HFFc6 (cell line): ENCODE results near the gene REM2. TPM values are rescaled to one million over a fixed set of nuclear protein-coding genes. Genes with fewer than 3 reads are reported as not detected.

Source experiments
- DNase-seq: peaks from one replicate; pipeline ENCODE4 v3.0.0-alpha.2; 2018
- H3K27ac Mint-ChIP-seq: 2 replicates; pipeline ENCODE4 v1.8.0; 2020; ENCODE audit warnings: mild to moderate bottlenecking, mixed read lengths
- H3K27me3 Mint-ChIP-seq: 2 replicates; pipeline ENCODE4 v1.8.0; 2021; ENCODE audit warnings: mild to moderate bottlenecking, moderate library complexity, mixed read lengths; ENCODE audit not compliant: insufficient read depth
- H3K36me3 Mint-ChIP-seq: 2 replicates; pipeline ENCODE4 v1.8.0; 2021; ENCODE audit warnings: low read depth, mixed read lengths
- H3K4me1 Mint-ChIP-seq: 2 replicates; pipeline ENCODE4 v1.8.0; 2020; ENCODE audit warnings: low read depth, mixed read lengths
- H3K4me3 Mint-ChIP-seq: 2 replicates; pipeline ENCODE4 v1.8.0; 2020; ENCODE audit warnings: mild to moderate bottlenecking, moderate library complexity, mixed read lengths
- H3K9me3 Mint-ChIP-seq: 2 replicates; pipeline ENCODE4 v1.8.0; 2020; ENCODE audit warnings: mild to moderate bottlenecking, mixed read lengths
- total RNA-seq, 6 experiments: library from RNA; stranded (reverse); fragmentation: NEBNext Ultra II Directional; extraction: Animal tissue kit (Norgen Biotek cat#: 25700); gene quantifications; 2 replicates in 1 of 6; 3 replicates in 5 of 6; pipeline ENCODE4 v1.2.3, GENCODE V29; 2021
- TF ChIP-seq, protein P1 (sequence below): fragments of 200-600 bp; sonication (generic); IDR thresholded peaks from 2 replicates; pipeline ENCODE4 v1.5.0; 2021; ENCODE audit warnings: antibody characterized with exemption, mild to moderate bottlenecking

REM2 gene
- total RNA-seq, 6 experiments from 2014 or later: 0.09 to 0.17 (median 0.14) TPM; not detected in 2

DNA sequence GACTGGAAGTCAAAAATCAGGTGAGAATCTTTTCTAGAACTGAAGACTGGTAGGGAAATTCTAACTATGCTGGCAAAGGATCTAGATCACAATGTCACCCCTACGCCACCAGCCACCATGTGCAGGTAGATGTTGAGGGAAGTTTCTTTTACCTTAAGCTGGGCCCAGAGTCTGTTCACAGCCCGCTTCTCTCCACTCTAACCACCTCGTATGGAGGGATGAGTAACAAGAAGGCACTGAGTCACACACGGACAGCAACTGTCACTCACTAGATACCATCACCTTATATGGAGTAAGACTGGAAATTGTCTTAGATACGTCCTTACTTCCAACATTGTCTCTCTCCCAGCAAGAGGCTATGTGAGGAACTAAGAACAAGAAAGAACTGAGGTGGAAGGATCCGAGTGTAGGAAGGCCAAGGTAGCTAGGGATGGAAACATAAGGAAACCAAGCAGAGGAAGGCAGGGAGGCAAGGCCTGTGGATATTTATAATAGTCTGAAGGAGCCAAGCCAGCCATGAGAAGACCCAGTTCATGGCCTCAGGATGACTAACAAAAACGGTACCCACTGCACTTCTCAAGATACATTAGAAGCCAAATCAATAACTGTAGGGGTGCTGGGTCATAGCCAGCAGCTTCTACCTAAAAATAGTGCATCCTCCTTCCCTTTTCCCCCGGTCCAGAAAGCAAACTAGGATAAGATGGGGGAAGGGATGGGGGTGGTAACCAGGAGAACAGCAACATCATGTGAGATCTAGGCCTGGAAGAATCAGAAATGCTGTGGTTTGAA is 15.5 kb downstream of the REM2 start:
- Mint-ChIP-seq H3K27ac (peak overlapping the region; percentile 89), H3K9me3 (no peaks in the 10 kb centered on the region), H3K4me1 (peaks cover 35% of the 10 kb centered on the region), H3K36me3 (0 out of 2 replicates have a peak, but pooled peaks cover 8% of the 10 kb centered on the region), H3K27me3 (no peaks in the 10 kb centered on the region), H3K4me3 (peak overlapping the region; percentile 62)
- peak; percentile 83 for DNase-seq
- TF ChIP-seq, protein P1, sequence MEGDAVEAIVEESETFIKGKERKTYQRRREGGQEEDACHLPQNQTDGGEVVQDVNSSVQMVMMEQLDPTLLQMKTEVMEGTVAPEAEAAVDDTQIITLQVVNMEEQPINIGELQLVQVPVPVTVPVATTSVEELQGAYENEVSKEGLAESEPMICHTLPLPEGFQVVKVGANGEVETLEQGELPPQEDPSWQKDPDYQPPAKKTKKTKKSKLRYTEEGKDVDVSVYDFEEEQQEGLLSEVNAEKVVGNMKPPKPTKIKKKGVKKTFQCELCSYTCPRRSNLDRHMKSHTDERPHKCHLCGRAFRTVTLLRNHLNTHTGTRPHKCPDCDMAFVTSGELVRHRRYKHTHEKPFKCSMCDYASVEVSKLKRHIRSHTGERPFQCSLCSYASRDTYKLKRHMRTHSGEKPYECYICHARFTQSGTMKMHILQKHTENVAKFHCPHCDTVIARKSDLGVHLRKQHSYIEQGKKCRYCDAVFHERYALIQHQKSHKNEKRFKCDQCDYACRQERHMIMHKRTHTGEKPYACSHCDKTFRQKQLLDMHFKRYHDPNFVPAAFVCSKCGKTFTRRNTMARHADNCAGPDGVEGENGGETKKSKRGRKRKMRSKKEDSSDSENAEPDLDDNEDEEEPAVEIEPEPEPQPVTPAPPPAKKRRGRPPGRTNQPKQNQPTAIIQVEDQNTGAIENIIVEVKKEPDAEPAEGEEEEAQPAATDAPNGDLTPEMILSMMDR: no peak

DNA sequence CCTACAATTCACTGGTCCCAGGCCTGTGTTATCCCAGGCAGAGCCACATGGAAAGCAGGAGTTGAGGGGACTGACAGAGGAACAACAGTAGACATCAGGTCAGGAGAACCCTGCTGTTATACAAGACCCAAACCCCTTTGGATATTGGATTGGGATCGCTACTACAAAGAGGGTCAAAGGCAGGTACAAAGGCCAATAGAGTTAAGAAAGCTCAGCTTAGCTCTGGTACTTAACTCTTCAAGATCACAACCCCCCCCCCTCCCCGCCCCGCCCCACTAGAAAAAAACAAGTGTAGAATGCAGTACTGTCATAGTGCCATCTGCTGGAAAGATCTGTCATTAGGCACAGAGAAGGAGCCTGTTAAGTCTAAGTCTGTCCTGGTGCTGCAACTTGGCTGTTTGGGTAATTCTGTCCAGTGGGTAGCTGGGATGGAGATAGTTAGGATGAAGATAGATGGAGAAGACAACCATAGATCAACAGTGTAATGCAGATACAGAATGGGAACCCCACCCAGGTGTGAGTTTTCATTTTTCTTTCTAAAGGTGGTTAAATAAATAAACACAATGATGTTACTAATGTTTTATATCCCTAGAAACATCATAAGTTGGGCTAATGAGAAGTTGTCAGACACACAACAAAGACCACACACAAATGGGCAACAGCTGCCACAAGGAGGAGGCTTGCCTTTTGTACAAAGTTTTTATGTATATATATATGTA is 17.2 kb downstream of the REM2 start:
- H3K9me3 Mint-ChIP-seq: no peaks in the 10 kb centered on the region
- DNase-seq: peak; percentile 58

DNA sequence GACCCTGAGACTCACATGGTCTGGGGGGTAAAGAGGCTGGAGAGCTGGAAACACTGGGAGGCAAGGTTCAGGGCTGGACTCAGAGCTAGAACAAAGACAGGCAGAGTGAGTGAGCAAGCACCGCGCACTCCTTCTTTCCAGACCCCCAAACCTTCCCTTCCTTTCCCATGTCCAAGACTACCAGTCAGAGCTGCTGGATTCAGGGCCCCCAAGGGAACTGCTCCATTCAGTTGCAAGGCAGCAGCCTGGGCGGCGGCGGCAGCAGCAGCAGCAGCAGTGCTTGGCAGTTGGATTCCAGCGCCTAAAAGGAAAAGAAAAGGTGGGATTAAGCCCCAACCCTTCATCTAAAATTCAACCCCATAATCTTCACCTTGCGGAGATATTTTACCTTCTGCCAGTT is 18.8 kb downstream of the REM2 start:
- H3K27ac Mint-ChIP-seq: no peak overlapping the region
- H3K36me3 Mint-ChIP-seq: peaks cover 38% of the 10 kb centered on the region
- peaks cover 35% of the 10 kb centered on the region for H3K4me1 Mint-ChIP-seq
- H3K4me3 Mint-ChIP-seq: no peak overlapping the region
- H3K27me3 Mint-ChIP-seq: no peaks in the 10 kb centered on the region
- no peak for DNase-seq
- H3K9me3 Mint-ChIP-seq: no peaks in the 10 kb centered on the region
- TF ChIP-seq, protein P1: no peak

More for the DNA sequence above, 17.2 kb downstream of the REM2 start:
- peaks cover 35% of the 10 kb centered on the region for H3K4me1 Mint-ChIP-seq
- TF ChIP-seq, protein P1: peak; percentile 82
- H3K27me3 Mint-ChIP-seq: no peaks in the 10 kb centered on the region
- no peak overlapping the region for H3K4me3 Mint-ChIP-seq
- H3K36me3 Mint-ChIP-seq: peaks cover 24% of the 10 kb centered on the region; the same call in 1 of the 2 replicates
- peak overlapping the region; percentile 89 for H3K27ac Mint-ChIP-seq

DNA sequence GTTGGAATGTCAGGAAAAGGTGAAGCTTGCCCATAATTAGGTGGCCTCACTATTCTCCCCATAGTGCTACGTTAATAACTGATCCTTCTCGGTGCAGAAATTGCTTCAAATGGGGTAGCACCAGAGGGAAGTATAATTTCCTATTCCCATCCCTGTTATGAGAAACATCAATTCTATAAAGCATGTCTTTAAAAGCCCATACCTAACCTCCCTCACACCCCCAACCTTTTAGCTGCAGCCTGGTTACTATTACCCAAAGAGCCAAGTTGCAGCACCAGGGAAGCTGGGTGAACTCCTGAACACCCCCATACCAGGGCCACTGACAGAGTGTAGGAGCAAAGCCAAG is 20.7 kb downstream of the REM2 start:
- Mint-ChIP-seq H3K36me3 (peaks cover 41% of the 10 kb centered on the region), H3K27me3 (no peaks in the 10 kb centered on the region), H3K27ac (no peak overlapping the region), H3K4me1 (peaks cover 19% of the 10 kb centered on the region), H3K4me3 (no peak overlapping the region), H3K9me3 (no peaks in the 10 kb centered on the region)
- no peak for DNase-seq
- TF ChIP-seq, protein P1: no peak

DNA sequence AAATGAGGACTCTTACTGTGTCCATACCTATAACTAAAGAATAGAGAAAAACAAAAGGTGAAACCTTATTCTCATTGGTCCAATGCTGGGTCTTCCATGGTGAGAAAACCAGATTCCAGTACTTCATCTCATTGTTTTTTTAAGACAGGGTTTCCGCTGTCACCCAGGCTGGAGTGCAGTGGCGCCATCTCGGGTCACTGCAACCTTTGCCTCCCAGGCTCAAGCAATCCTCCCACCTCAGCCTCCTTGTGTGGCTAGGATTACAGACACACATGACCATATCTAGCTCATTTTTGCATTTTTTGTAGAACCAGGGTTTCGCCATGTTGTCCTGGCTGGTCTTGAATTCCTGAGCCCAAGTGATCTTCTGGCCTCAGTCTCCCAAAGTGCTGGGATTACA is 22.6 kb downstream of the REM2 start:
- H3K9me3 Mint-ChIP-seq: no peaks in the 10 kb centered on the region
- no peak overlapping the region for H3K4me3 Mint-ChIP-seq
- TF ChIP-seq, protein P1: no peak
- DNase-seq: no peak
- H3K36me3 Mint-ChIP-seq: peaks cover 41% of the 10 kb centered on the region
- no peak overlapping the region for H3K27ac Mint-ChIP-seq
- H3K27me3 Mint-ChIP-seq: no peaks in the 10 kb centered on the region; the same call in 1 of the 2 replicates
- H3K4me1 Mint-ChIP-seq: no peaks in the 10 kb centered on the region
